ENCODE measurements around the gene EIPR1. TPM values are rescaled to one million over a fixed set of nuclear protein-coding genes. Genes with fewer than 3 reads are reported as not detected.
A peak's percentile ranks its signal among the peaks of the same experiment; 100 is the strongest.

Gene EIPR1
- polyA plus RNA-seq, 5 donors, result 18.7 to 22.0 (median 20.3) TPM

- no peak for DNase-seq
Observed at GRCh38 chr2:3249476-3249962, 128.1 kb downstream of the EIPR1 start.

- DNase-seq, result no peak
Observed at GRCh38 chr2:3248754-3249475, 128.7 kb downstream of the EIPR1 start.

DNA sequence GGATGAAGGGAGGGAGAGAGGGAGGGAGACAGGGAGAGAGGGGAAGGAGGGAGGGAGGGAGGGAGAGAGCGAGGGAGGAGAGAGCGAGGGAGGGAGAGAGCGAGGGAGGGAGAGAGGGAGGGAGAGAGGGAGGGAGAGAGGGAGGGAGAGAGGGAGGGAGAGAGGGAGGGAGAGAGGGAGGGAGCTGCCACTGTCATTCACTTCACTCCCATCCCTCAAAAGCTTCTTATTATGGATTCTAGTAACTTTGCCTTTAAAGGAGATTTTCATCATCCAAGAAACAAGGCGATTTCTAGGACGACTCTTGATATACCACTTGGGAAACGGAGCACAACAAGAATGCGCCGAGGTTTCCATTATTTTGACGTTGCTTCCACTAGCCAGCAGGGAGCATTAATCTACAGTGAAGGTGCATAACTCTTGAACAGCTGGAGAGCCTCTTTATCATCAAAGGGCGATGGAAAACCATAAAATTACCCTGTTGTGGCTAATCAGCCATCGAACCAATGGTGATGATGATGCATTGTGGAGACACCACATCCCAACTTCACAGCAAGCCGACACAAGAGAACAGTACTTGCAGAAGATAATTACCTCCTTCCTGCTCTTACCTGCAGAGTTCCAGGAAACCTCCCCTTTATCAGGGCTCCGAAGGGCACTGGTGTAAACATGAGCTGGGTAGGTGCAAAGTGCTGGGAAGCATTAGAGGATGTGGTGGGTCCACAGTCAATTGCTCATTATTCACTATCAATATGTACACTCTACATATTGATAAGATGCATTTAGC, 130.5 kb downstream of the EIPR1 start:
- no peak for DNase-seq

- DNase-seq, result no peak
Observed at GRCh38 chr2:3246406-3246805, 131.2 kb downstream of the EIPR1 start.

GRCh38 chr2:3244486-3244885, 133.1 kb downstream of the EIPR1 start:
- DNase-seq, result no peak

DNA sequence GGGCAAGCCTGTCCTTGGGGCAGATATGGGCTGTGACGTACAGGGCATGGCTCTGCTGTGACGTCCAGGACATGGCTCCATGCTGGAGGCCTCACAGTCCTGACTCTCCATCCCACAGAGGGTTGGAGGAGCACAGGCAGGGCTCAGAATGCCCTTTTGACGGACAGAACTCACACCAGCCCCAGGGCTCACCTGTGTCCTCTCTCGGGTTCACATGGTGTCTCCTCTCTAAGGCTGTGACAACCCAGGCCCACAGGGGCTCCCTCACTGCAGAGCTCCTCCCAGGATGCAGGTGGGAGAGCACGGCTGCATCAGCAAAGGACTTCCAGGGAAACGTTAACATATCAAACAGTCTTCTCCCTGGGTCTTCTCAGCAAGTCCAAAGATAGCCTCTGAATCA, 133.8 kb downstream of the EIPR1 start:
- DNase-seq, result no peak

DNA sequence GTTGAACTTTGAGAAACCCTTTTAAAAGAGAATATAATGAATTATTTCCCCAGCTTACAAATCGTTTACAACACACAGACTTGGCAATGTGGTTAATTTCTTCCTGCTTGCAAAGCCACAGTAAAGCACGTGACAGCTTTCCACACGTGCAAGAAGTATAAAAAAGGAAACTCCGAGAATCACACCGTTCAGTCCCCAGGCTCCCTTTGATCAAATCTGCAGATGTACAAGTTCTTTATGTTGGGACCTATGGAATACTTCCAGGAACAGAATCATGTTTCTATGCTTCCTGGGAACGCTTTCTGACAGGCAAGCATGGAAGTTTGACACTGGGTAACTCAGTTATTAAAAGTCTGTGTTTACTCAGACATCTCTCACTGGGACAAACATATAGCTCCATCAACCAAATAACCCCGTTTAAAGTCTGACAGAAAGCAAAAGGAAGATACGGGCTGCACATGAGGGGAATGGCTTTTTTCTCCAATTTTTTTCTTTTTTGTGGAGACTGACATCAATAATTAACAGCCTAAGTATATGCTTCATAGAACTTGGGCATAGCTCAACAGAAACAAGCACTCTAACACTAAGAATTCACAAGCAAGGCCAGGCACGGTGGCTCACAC, 134.8 kb downstream of the EIPR1 start:
- peak in 1 of 2 donors; percentile 24 for DNase-seq

GRCh38 chr2:3241971-3242746, 135.5 kb downstream of the EIPR1 start:
- DNase-seq, result no peak

GRCh38 chr2:3238951-3239841, 138.4 kb downstream of the EIPR1 start:
- no peak for DNase-seq

DNA sequence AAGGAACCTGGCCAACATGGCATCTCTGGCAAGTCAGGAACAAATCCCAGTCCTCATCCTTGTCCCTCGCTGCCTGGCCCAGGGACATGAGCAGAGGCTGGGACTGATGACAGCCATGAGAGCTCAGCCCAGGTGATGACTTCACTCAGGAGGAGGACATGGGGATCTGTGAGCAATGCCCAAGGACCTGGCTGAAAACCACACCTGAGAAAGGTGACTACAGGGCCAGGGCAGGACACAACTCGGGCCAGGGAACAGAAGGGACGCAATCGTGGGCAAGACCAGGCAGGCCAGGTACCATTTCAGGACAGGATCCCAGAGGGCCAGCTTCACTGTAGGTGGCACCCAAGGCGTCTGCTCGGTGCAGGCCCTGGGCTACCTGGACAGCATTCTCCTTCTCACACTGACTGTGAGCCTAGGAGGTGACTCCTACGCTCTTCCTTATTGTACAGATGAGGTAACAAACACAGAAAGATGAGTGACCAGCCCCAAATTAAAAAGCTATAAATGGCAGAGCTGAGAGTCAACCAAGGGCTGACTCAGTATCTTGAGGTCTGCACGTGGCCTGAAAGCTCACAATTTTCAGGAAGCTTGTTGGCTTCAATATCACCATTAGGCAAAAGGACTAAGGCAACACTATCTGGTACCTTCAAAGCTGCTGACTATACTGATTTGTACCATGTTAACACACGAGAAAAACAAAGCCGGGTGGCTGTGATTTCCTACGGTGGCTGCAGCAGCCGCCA, 141.1 kb downstream of the EIPR1 start:
- DNase-seq, result no peak

DNA sequence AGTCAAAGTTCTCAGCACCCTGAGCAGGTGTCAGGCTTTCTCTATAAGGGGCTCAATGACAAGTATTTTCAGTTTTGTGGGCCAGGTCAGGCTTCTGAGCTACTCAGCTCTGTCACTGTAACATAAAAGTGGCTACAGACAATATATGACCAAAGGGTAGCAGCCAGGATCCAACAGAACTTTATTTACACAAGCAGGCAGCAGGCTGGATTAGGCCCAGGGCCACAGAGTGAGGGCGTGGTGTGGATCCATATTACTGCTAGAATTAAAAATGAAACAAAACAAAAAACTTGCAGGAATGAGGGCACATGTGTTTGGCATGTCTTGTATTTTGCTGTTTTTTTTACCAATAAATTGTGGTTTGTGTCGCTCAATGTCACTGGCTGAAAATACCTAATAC, 143.7 kb downstream of the EIPR1 start:
- DNase-seq, result no peak

- no peak for DNase-seq
Observed at GRCh38 chr2:3229221-3229620, 148.4 kb downstream of the EIPR1 start.

DNA sequence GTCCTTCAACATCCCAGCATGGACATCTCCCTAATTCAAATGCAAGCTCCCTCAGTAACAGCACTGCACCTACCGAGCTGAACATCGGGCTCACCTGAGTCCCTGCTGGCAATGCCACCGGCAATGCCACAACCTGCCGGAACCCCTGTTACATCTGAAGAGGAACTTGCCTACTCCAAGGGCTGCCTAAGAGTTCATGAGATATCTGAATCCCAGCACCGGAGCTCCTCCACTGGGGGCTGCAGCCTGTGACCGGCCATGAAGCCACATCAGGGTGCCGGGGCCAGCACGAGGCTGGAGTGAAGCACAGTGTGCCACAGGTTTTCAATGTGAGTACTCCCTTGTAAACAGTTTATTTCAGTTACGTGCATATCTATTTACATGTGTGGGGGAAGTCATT, 152.9 kb downstream of the EIPR1 start:
- no peak for DNase-seq

DNA sequence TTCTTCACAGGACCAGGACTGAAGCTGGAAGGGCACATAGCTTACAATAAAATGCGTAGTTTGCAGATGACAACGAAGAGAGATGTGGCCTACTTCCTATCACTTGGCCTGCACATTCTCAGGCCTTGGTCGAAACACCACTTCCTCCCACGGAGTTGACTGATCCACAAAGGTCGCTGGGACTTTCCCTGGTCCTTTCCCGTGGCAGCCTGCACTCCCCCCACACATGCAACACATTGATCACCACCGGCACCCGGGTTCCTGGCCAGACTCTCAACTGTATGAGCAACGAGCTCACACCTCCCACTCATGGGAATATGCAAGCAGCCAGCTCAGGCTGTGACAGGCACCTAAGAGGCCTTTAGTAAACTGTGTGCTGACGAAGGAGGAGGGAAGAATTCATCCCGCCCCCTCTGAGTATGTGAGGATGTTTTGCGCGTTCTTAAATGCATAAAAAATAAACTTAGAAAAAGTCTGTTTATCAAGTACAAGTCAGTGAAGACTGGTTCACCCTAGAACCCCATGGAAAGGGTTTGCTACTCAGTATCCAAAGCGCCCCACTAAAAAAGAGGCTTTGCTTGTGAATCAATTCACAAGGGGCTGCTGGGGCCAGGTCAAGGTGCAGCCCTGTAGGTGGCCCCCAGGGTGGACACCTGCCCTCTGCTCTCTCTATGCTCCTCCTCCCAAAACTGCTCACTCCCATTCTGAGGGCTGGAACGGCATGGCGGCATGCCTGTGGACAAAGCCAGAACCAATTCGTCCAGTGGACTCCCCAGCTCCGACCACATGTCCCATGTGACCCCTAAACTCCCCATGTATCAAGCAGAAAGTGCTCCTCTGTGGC, 154.3 kb downstream of the EIPR1 start:
- DNase-seq, result no peak

- no peak for DNase-seq
Observed at GRCh38 chr2:3222636-3223035, 155.0 kb downstream of the EIPR1 start.

- no peak for DNase-seq
Observed at GRCh38 chr2:3219536-3219935, 158.1 kb downstream of the EIPR1 start.

DNA sequence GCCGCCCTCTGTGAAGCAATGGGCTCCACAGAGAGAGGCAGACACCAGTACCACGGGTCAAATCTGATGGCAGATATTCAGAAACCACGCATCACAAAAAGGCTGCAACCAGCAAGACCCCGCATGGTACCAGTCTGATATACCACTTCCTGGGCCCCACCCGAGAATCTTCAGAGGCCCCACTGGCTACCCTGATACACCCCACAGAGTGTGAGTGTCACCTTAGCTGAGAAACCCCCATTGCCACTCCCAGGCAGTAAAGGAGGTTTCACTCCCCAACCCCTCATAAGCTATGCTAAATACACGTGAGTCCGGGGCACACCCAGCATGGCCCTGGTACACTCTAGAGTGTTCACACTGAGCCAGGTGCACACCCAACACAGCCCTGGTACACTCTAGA, 160.0 kb downstream of the EIPR1 start:
- DNase-seq, result no peak

DNA sequence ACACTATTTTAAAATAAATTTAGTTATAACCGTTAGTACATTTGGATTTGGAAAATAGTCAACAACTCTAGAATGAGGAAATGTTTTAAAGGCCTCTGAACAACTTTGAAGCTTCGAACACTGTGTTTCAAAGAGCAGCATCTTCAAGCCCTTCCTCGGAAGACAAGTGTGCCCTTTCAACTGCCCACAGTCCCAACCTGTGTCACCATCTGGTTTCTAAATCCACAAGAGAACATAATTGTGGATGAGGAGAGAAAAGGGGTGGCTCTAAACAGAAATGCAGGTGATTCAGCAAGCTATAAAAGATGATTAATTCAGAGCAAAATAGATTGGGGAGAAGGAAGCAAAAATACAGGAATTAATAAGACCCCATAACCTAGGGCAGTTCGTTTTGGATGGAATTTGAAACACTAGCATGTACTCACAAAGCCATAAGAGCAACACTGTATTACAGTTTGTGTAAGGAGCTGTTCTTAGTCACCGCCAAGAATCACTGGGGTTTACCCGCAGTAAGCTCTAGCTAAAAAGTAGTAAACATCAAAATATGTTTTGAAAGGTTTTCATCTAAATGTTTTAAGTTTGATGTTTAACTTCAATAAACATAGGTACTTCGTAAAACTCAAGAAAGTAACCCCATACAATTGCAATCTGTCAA, 160.7 kb downstream of the EIPR1 start:
- DNase-seq, result no peak
